ENCODE measurements around the gene E2F6. TPM values are rescaled to one million over a fixed set of nuclear protein-coding genes. Genes with fewer than 3 reads are reported as not detected.
A peak's percentile ranks its signal among the peaks of the same experiment; 100 is the strongest.

The E2F6 gene
- total RNA-seq, 1 experiment from 2014 or later: 25.6 TPM

- no peak for DNase-seq (ENCODE audit: low read depth in 1 of 2, low spot score in 2 of 2)
- Histone ChIP-seq H3K4me1 (replicated peaks) (peaks cover 14% of the 10 kb centered on the region), H3K9me3 (replicated peaks) (no peaks in the 10 kb centered on the region), H3K27me3 (replicated peaks) (no peaks in the 10 kb centered on the region), H3K4me3 (peak overlapping the region; percentile 55), H3K36me3 (peaks cover 41% of the 10 kb centered on the region), H3K27ac (peak overlapping the region; percentile 80)
Measured at GRCh38 chr2:11465110-11465484, 864 bp downstream of the E2F6 start.

GRCh38 chr2:11459816-11460215, 6.1 kb downstream of the E2F6 start:
- H3K9me3 ChIP-seq (replicated peaks): no peaks in the 10 kb centered on the region
- H3K4me3 ChIP-seq: no peak overlapping the region
- H3K4me1 ChIP-seq (replicated peaks): peaks cover 2% of the 10 kb centered on the region; the same call in 1 of the 2 replicates
- no peak overlapping the region for H3K27ac ChIP-seq
- DNase-seq (ENCODE audit: low read depth in 1 of 2, low spot score in 2 of 2): no peak
- no peaks in the 10 kb centered on the region for H3K27me3 ChIP-seq (replicated peaks)
- H3K36me3 ChIP-seq: peaks cover 66% of the 10 kb centered on the region

- Histone ChIP-seq H3K4me3 (no peak overlapping the region), H3K27ac (no peak overlapping the region), H3K9me3 (replicated peaks) (no peaks in the 10 kb centered on the region), H3K4me1 (replicated peaks) (no peaks in the 10 kb centered on the region), H3K27me3 (replicated peaks) (no peaks in the 10 kb centered on the region), H3K36me3 (peaks cover 61% of the 10 kb centered on the region)
- no peak for DNase-seq (ENCODE audit: low read depth in 1 of 2, low spot score in 2 of 2)
Measured at GRCh38 chr2:11458753-11459152, 7.2 kb downstream of the E2F6 start.

GRCh38 chr2:11457935-11458334, 8.0 kb downstream of the E2F6 start:
- DNase-seq (ENCODE audit: low read depth in 1 of 2, low spot score in 2 of 2): no peak
- Histone ChIP-seq H3K4me1 (replicated peaks) (no peaks in the 10 kb centered on the region), H3K9me3 (replicated peaks) (no peaks in the 10 kb centered on the region), H3K4me3 (no peak overlapping the region), H3K27ac (no peak overlapping the region), H3K27me3 (replicated peaks) (no peaks in the 10 kb centered on the region), H3K36me3 (peaks cover 61% of the 10 kb centered on the region)

GRCh38 chr2:11456251-11456650, 9.7 kb downstream of the E2F6 start:
- H3K36me3 ChIP-seq: peaks cover 68% of the 10 kb centered on the region

GRCh38 chr2:11454824-11455223, 11.1 kb downstream of the E2F6 start:
- Histone ChIP-seq H3K27ac (no peak overlapping the region), H3K4me3 (no peak overlapping the region), H3K36me3 (peaks cover 73% of the 10 kb centered on the region), H3K27me3 (replicated peaks) (no peaks in the 10 kb centered on the region), H3K9me3 (replicated peaks) (no peaks in the 10 kb centered on the region), H3K4me1 (replicated peaks) (no peaks in the 10 kb centered on the region)
- DNase-seq (ENCODE audit: low read depth in 1 of 2, low spot score in 2 of 2): no peak

More at GRCh38 chr2:11456251-11456650, 9.7 kb downstream of the E2F6 start:
- no peak overlapping the region for H3K27ac ChIP-seq
- no peak overlapping the region for H3K4me3 ChIP-seq
- no peak for DNase-seq (ENCODE audit: low read depth in 1 of 2, low spot score in 2 of 2)
- no peaks in the 10 kb centered on the region for H3K27me3 ChIP-seq (replicated peaks)
- H3K4me1 ChIP-seq (replicated peaks): no peaks in the 10 kb centered on the region
- no peaks in the 10 kb centered on the region for H3K9me3 ChIP-seq (replicated peaks)

- no peak overlapping the region for H3K27ac ChIP-seq
- DNase-seq (ENCODE audit: low read depth in 1 of 2, low spot score in 2 of 2): no peak
- H3K4me3 ChIP-seq: no peak overlapping the region
- no peaks in the 10 kb centered on the region for H3K9me3 ChIP-seq (replicated peaks)
- peaks cover 90% of the 10 kb centered on the region for H3K36me3 ChIP-seq
- H3K4me1 ChIP-seq (replicated peaks): no peaks in the 10 kb centered on the region
- H3K27me3 ChIP-seq (replicated peaks): no peaks in the 10 kb centered on the region
Measured at GRCh38 chr2:11450791-11451190, 15.2 kb downstream of the E2F6 start.

- peaks cover 88% of the 10 kb centered on the region for H3K36me3 ChIP-seq
- H3K27me3 ChIP-seq (replicated peaks): no peaks in the 10 kb centered on the region
- DNase-seq (ENCODE audit: low read depth in 1 of 2, low spot score in 2 of 2): peak; percentile 55 to 61
- no peaks in the 10 kb centered on the region for H3K9me3 ChIP-seq (replicated peaks)
- H3K4me3 ChIP-seq: no peak overlapping the region
- no peaks in the 10 kb centered on the region for H3K4me1 ChIP-seq (replicated peaks)
- no peak overlapping the region for H3K27ac ChIP-seq
Measured at GRCh38 chr2:11446733-11447248, 19.2 kb downstream of the E2F6 start.

- no peak for DNase-seq (ENCODE audit: low read depth in 1 of 2, low spot score in 2 of 2)
- H3K9me3 ChIP-seq (replicated peaks): 0 out of 2 replicates have a peak, but pooled peaks cover 2% of the 10 kb centered on the region
Measured at GRCh38 chr2:11444737-11445136, 21.2 kb downstream of the E2F6 start.

GRCh38 chr2:11438555-11439080, 27.3 kb downstream of the E2F6 start:
- no peak overlapping the region for H3K4me3 ChIP-seq
- no peaks in the 10 kb centered on the region for H3K4me1 ChIP-seq (replicated peaks)
- DNase-seq (ENCODE audit: low read depth in 1 of 2, low spot score in 2 of 2): no peak
- 0 out of 2 replicates have a peak, but pooled peaks cover 2% of the 10 kb centered on the region for H3K9me3 ChIP-seq (replicated peaks)
- no peaks in the 10 kb centered on the region for H3K27me3 ChIP-seq (replicated peaks)
- H3K36me3 ChIP-seq: peaks cover 25% of the 10 kb centered on the region
- no peak overlapping the region for H3K27ac ChIP-seq

More at GRCh38 chr2:11444737-11445136, 21.2 kb downstream of the E2F6 start:
- H3K4me3 ChIP-seq: no peak overlapping the region
- H3K36me3 ChIP-seq: peaks cover 76% of the 10 kb centered on the region
- H3K27me3 ChIP-seq (replicated peaks): no peaks in the 10 kb centered on the region
- H3K27ac ChIP-seq: no peak overlapping the region
- H3K4me1 ChIP-seq (replicated peaks): no peaks in the 10 kb centered on the region

GRCh38 chr2:11437602-11438001, 28.4 kb downstream of the E2F6 start:
- Histone ChIP-seq H3K4me1 (replicated peaks) (no peaks in the 10 kb centered on the region), H3K27me3 (replicated peaks) (no peaks in the 10 kb centered on the region), H3K9me3 (replicated peaks) (0 out of 2 replicates have a peak, but pooled peaks cover 2% of the 10 kb centered on the region), H3K27ac (no peak overlapping the region), H3K36me3 (peaks cover 16% of the 10 kb centered on the region), H3K4me3 (no peak overlapping the region)
- no peak for DNase-seq (ENCODE audit: low read depth in 1 of 2, low spot score in 2 of 2)

GRCh38 chr2:11435036-11435435, 30.9 kb downstream of the E2F6 start:
- Histone ChIP-seq H3K4me1 (replicated peaks) (no peaks in the 10 kb centered on the region), H3K9me3 (replicated peaks) (no peaks in the 10 kb centered on the region), H3K36me3 (no peaks in the 10 kb centered on the region), H3K27me3 (replicated peaks) (no peaks in the 10 kb centered on the region), H3K4me3 (no peak overlapping the region), H3K27ac (no peak overlapping the region)
- no peak for DNase-seq (ENCODE audit: low read depth in 1 of 2, low spot score in 2 of 2)

- DNase-seq (ENCODE audit: low read depth in 1 of 2, low spot score in 2 of 2): no peak
- no peaks in the 10 kb centered on the region for H3K4me1 ChIP-seq (replicated peaks)
- no peaks in the 10 kb centered on the region for H3K9me3 ChIP-seq (replicated peaks)
- H3K27ac ChIP-seq: no peak overlapping the region
- no peak overlapping the region for H3K4me3 ChIP-seq
- no peaks in the 10 kb centered on the region for H3K27me3 ChIP-seq (replicated peaks)
- no peaks in the 10 kb centered on the region for H3K36me3 ChIP-seq
Measured at GRCh38 chr2:11434443-11434842, 31.5 kb downstream of the E2F6 start.

- no peak overlapping the region for H3K27ac ChIP-seq
- H3K9me3 ChIP-seq (replicated peaks): no peaks in the 10 kb centered on the region
- H3K27me3 ChIP-seq (replicated peaks): no peaks in the 10 kb centered on the region
- DNase-seq (ENCODE audit: low read depth in 1 of 2, low spot score in 2 of 2): no peak
- H3K4me3 ChIP-seq: no peak overlapping the region
- no peaks in the 10 kb centered on the region for H3K4me1 ChIP-seq (replicated peaks)
- no peaks in the 10 kb centered on the region for H3K36me3 ChIP-seq
Measured at GRCh38 chr2:11433822-11434221, 32.1 kb downstream of the E2F6 start.

- Histone ChIP-seq H3K27me3 (replicated peaks) (no peaks in the 10 kb centered on the region), H3K27ac (no peak overlapping the region), H3K4me3 (no peak overlapping the region), H3K9me3 (replicated peaks) (no peaks in the 10 kb centered on the region), H3K36me3 (no peaks in the 10 kb centered on the region), H3K4me1 (replicated peaks) (no peaks in the 10 kb centered on the region)
- no peak for DNase-seq (ENCODE audit: low read depth in 1 of 2, low spot score in 2 of 2)
Measured at GRCh38 chr2:11430729-11431128, 35.2 kb downstream of the E2F6 start.
